Loucy (cell line): ENCODE data around the gene TBL1X.
"Not testable (repeated sequence)": the region's sequence is repeated elsewhere in the genome, so short reads cannot be mapped to it uniquely, and the experiment has no call there.

ENCODE experiments used
- CTCF ChIP-seq: fragments of 200-600 bp; sonication (generic); conservative IDR thresholded peaks from 2 replicates; pipeline ENCODE4 v1.5.1; 2014; ENCODE audit warnings: mild to moderate bottlenecking, antibody characterized with exemption, low read length
- EZH2phosphoT487 ChIP-seq: fragments of 200-600 bp; IDR thresholded peaks from 2 replicates; pipeline ENCODE4 v1.6.1; 2018; ENCODE audit warnings: antibody characterized with exemption, mild to moderate bottlenecking, moderate library complexity, borderline replicate concordance

GRCh38 chrX:9475417-9475816 is 10.6 kb downstream of the TBL1X start:
- not testable (repeated sequence) for TF ChIP-seq CTCF, EZH2phosphoT487
